ENCODE results near the gene PRSS57. TPM values are rescaled to one million over a fixed set of nuclear protein-coding genes. Genes with fewer than 3 reads are reported as not detected.

The PRSS57 gene
- total and polyA plus RNA-seq, 2 of the 13 experiments (the other 11 are each of a cell fraction or from before 2014, with no cell fraction given), result 0.12 TPM; not detected in 1

DNA sequence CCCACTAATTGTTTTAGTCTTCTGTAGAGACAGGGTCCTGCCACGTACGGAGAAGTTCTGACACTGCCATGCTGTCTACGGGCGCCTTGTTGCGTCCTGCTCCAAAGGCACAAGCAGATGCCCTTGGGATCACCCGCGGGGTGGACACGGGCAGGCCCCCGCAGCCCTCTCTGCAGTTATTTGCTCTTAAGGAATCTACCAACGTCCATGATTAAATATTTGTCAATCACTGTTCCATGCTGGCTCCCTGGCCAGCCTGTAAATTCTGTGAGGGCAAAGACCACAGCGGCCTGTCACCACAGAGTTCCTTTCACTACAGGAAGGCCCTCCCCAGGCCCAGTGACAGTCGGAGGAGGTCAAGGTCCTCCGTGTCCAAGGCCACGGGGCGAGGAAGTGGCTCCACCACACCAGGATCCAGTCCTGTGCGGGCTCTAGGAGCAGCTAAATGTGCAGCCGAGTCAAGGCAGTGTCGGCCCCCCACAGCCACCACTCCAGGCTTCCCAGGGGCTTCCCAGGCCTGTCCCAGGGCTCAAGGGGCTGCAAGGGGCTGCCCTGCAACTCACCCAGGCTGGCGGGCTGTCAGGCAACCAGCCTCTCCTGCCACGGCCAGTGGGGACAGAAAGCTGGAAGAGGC lies 34.3 kb downstream of the PRSS57 start (continued):
- TF ChIP-seq ISX (CRISPR knock-in tag; conservative IDR thresholded peaks at IDR 0.05) (no peak), ATF6 (CRISPR knock-in tag; conservative IDR thresholded peaks at IDR 0.05) (no peak), KLF16 (CRISPR knock-in tag; IDR thresholded peaks at IDR 0.05) (peak in 1 of 2 experiments; percentile 92; a peak in 2 of 4 replicates), MATR3 (CRISPR knock-in tag; IDR thresholded peaks at IDR 0.05) (no peak), ZNF207 (IDR thresholded peaks at IDR 0.05; ENCODE audit: borderline replicate concordance) (no peak), ZNF530 (CRISPR knock-in tag; IDR thresholded peaks at IDR 0.05; ENCODE audit: low read depth) (no peak), ZNF615 (CRISPR knock-in tag; IDR thresholded peaks at IDR 0.05; ENCODE audit: borderline replicate concordance) (no peak), ZNF260 (CRISPR knock-in tag; IDR thresholded peaks at IDR 0.05; ENCODE audit: borderline replicate concordance, low read depth) (no peak), DMAP1 (CRISPR knock-in tag; IDR thresholded peaks at IDR 0.05) (peak; percentile 49; the same call in 1 of the 2 replicates), SNAPC2 (CRISPR knock-in tag; IDR thresholded peaks at IDR 0.05) (no peak), ETV6 (CRISPR knock-in tag; conservative IDR thresholded peaks at IDR 0.05) (peak; percentile 58), E2F5 (CRISPR knock-in tag; conservative IDR thresholded peaks at IDR 0.05) (no peak), ZNF468 (CRISPR knock-in tag; IDR thresholded peaks at IDR 0.05) (no peak), GATAD2A (CRISPR knock-in tag; IDR thresholded peaks at IDR 0.05) (peak; percentile 95), ZNF274 (CRISPR knock-in tag; IDR thresholded peaks at IDR 0.05) (peak; percentile 32), ZNF44 (CRISPR knock-in tag; IDR thresholded peaks at IDR 0.05) (no peak), GLMP (CRISPR knock-in tag; IDR thresholded peaks at IDR 0.05; ENCODE audit: borderline replicate concordance) (no peak), POGK (CRISPR knock-in tag; conservative IDR thresholded peaks at IDR 0.05) (peak; percentile 73; the same call in 1 of the 2 replicates)
- TF ChIP-seq, protein P1, sequence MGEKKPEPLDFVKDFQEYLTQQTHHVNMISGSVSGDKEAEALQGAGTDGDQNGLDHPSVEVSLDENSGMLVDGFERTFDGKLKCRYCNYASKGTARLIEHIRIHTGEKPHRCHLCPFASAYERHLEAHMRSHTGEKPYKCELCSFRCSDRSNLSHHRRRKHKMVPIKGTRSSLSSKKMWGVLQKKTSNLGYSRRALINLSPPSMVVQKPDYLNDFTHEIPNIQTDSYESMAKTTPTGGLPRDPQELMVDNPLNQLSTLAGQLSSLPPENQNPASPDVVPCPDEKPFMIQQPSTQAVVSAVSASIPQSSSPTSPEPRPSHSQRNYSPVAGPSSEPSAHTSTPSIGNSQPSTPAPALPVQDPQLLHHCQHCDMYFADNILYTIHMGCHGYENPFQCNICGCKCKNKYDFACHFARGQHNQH (CRISPR knock-in tag; IDR thresholded peaks at IDR 0.05), result peak; percentile 99
- TF ChIP-seq, protein P2, sequence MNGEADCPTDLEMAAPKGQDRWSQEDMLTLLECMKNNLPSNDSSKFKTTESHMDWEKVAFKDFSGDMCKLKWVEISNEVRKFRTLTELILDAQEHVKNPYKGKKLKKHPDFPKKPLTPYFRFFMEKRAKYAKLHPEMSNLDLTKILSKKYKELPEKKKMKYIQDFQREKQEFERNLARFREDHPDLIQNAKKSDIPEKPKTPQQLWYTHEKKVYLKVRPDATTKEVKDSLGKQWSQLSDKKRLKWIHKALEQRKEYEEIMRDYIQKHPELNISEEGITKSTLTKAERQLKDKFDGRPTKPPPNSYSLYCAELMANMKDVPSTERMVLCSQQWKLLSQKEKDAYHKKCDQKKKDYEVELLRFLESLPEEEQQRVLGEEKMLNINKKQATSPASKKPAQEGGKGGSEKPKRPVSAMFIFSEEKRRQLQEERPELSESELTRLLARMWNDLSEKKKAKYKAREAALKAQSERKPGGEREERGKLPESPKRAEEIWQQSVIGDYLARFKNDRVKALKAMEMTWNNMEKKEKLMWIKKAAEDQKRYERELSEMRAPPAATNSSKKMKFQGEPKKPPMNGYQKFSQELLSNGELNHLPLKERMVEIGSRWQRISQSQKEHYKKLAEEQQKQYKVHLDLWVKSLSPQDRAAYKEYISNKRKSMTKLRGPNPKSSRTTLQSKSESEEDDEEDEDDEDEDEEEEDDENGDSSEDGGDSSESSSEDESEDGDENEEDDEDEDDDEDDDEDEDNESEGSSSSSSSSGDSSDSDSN (CRISPR knock-in tag; IDR thresholded peaks at IDR 0.05), result peak; percentile 66

Data from HepG2 (cell line).